SU-DHL-6 (cell line): ENCODE results near the gene CLIC4.

Source experiments
- H2AFZ ChIP-seq: fragments of 200-600 bp; sonication (generic); 2 replicates; pipeline ENCODE4 v1.6.1; 2014; ENCODE audit warnings: low read depth, mild to moderate bottlenecking, moderate library complexity, mixed read lengths, antibody characterized with exemption, low read length; ENCODE audit not compliant: severe bottlenecking
- H3F3A ChIP-seq: fragments of 200-600 bp; shearing (Covaris generic); 2 replicates; pipeline ENCODE4 v1.6.0; 2016; ENCODE audit warnings: antibody characterized with exemption, mild to moderate bottlenecking; ENCODE audit not compliant: insufficient read depth
- H3K27ac ChIP-seq: fragments of 200-600 bp; sonication (generic); 2 replicates; pipeline ENCODE4 v1.5.1; 2016; ENCODE audit warnings: low read depth, mild to moderate bottlenecking, low read length, moderate library complexity, mixed read lengths
- H3K27me3 ChIP-seq: fragments of 200-600 bp; sonication (generic), shearing (Covaris generic); 2 replicates; pipeline ENCODE4 v1.6.0; 2014; ENCODE audit warnings: mild to moderate bottlenecking, low read length
- H3K36me3 ChIP-seq: fragments of 200-600 bp; sonication (generic); 2 replicates; pipeline ENCODE4 v1.6.1; 2014; ENCODE audit warnings: mild to moderate bottlenecking, low read length, mixed read lengths
- H3K4me2 ChIP-seq: fragments of 300-600, 200-600 bp; shearing (Covaris generic), sonication (generic); 2 replicates; pipeline ENCODE4 v1.6.0; 2014; ENCODE audit warnings: low read length, low read depth, mild to moderate bottlenecking; ENCODE audit not compliant: poor library complexity, severe bottlenecking
- H3K4me3 ChIP-seq: fragments of 200-600 bp; sonication (generic); 2 replicates; pipeline ENCODE4 v1.5.1; 2014; ENCODE audit warnings: antibody characterized with exemption, low read length, mild to moderate bottlenecking, mixed read lengths; ENCODE audit not compliant: insufficient read depth, poor library complexity, severe bottlenecking
- H3K79me2 ChIP-seq: fragments of 200-600 bp; sonication (generic); 2 replicates; pipeline ENCODE4 v1.6.1; 2014; ENCODE audit warnings: mild to moderate bottlenecking, low read length, moderate library complexity; ENCODE audit not compliant: insufficient read depth
- H3K9ac ChIP-seq: fragments of 200-600 bp; sonication (generic); 2 replicates; pipeline ENCODE4 v1.7.0; 2014; ENCODE audit warnings: mild to moderate bottlenecking, low read length
- H3K9me2 ChIP-seq: fragments of 200-600 bp; sonication (generic); replicated peaks from 2 replicates; pipeline ENCODE4 v1.6.1; 2014; ENCODE audit warnings: low read length; ENCODE audit not compliant: insufficient read depth
- H3K9me3 ChIP-seq: fragments of 200-600 bp; sonication (generic); 2 replicates; pipeline ENCODE4 v1.6.1; 2014; ENCODE audit warnings: low read length, mixed read lengths; ENCODE audit not compliant: insufficient read depth
- H4K20me1 ChIP-seq: fragments of 200-600 bp; sonication (generic); 2 replicates; pipeline ENCODE4 v1.6.1; 2014; ENCODE audit warnings: low read depth, mild to moderate bottlenecking, antibody characterized with exemption, low read length, moderate library complexity, mixed read lengths
- CTCF ChIP-seq: fragments of 200-600 bp; sonication (generic); IDR thresholded peaks from one replicate; pipeline ENCODE4 v1.5.1; 2017; ENCODE audit warnings: antibody characterized with exemption, mild to moderate bottlenecking, low read length, moderate library complexity; ENCODE audit not compliant: insufficient read depth, poor library complexity, severe bottlenecking
- EZH2phosphoT487 ChIP-seq: fragments of 200-600 bp; sonication (generic), shearing (Covaris generic); conservative IDR thresholded peaks from 2 replicates; pipeline ENCODE4 v1.6.1; 2018; ENCODE audit warnings: mild to moderate bottlenecking, antibody characterized with exemption, low read length, moderate library complexity, mixed read lengths

The CLIC4 gene

GRCh38 chr1:24870551-24871195, 125.4 kb downstream of the CLIC4 start:
- no peaks in the 10 kb centered on the region for H3F3A ChIP-seq
- H3K4me3 ChIP-seq, result no peak overlapping the region
- H3K27me3 ChIP-seq, result no peaks in the 10 kb centered on the region
- no peaks in the 10 kb centered on the region for H3K9me2 ChIP-seq
- H2AFZ ChIP-seq, result no peak overlapping the region
- H3K9ac ChIP-seq, result no peak overlapping the region
- H4K20me1 ChIP-seq, result no peaks in the 10 kb centered on the region
- no peak for TF ChIP-seq CTCF
- TF ChIP-seq EZH2phosphoT487, result no peak
- H3K9me3 ChIP-seq, result no peaks in the 10 kb centered on the region
- H3K79me2 ChIP-seq, result no peaks in the 10 kb centered on the region
- H3K36me3 ChIP-seq, result no peaks in the 10 kb centered on the region
- H3K27ac ChIP-seq, result no peak overlapping the region
- H3K4me2 ChIP-seq, result no peak overlapping the region

- H3K9me2 ChIP-seq, result no peaks in the 10 kb centered on the region
- H3K27ac ChIP-seq, result no peak overlapping the region
- H3K9me3 ChIP-seq, result no peaks in the 10 kb centered on the region
- no peak overlapping the region for H3K4me2 ChIP-seq
- no peaks in the 10 kb centered on the region for H3K27me3 ChIP-seq
- H3K9ac ChIP-seq, result no peak overlapping the region
- no peaks in the 10 kb centered on the region for H3K36me3 ChIP-seq
- H2AFZ ChIP-seq, result no peak overlapping the region
- TF ChIP-seq CTCF (no peak), EZH2phosphoT487 (no peak)
- no peak overlapping the region for H3K4me3 ChIP-seq
- H3K79me2 ChIP-seq, result no peaks in the 10 kb centered on the region
- no peaks in the 10 kb centered on the region for H3F3A ChIP-seq
- H4K20me1 ChIP-seq, result no peaks in the 10 kb centered on the region
These were observed 126.2 kb downstream of the CLIC4 start for GRCh38 chr1:24871306-24871901.

GRCh38 chr1:24872061-24872850, 127.0 kb downstream of the CLIC4 start:
- Histone ChIP-seq H3K36me3 (no peaks in the 10 kb centered on the region), H3K9me3 (no peaks in the 10 kb centered on the region), H2AFZ (no peak overlapping the region), H3F3A (no peaks in the 10 kb centered on the region), H3K9ac (no peak overlapping the region), H3K27me3 (no peaks in the 10 kb centered on the region), H3K4me3 (no peak overlapping the region), H3K9me2 (no peaks in the 10 kb centered on the region), H3K79me2 (no peaks in the 10 kb centered on the region), H3K27ac (no peak overlapping the region), H3K4me2 (no peak overlapping the region), H4K20me1 (no peaks in the 10 kb centered on the region)
- TF ChIP-seq CTCF (no peak), EZH2phosphoT487 (no peak)
